Activated T-cell treated with anti-CD3 and anti-CD28 coated beads for 1 hour (primary cell): ENCODE data around the gene TMEM132D.

Experiments
- DNase-seq: peaks from one replicate; pipeline ENCODE4 v3.0.0-alpha.2; 2020; ENCODE audit warnings: low read depth

The TMEM132D gene

GRCh38 chr12:129723260-129723659 lies 180.6 kb downstream of the TMEM132D start:
- DNase-seq, result no peak

- DNase-seq, result no peak
Observed at GRCh38 chr12:129720618-129721017, 183.2 kb downstream of the TMEM132D start.

GRCh38 chr12:129719416-129719815 lies 184.4 kb downstream of the TMEM132D start:
- no peak for DNase-seq

GRCh38 chr12:129717438-129717837 lies 186.4 kb downstream of the TMEM132D start:
- DNase-seq, result no peak

- DNase-seq, result no peak
Observed at GRCh38 chr12:129716825-129717224, 187.0 kb downstream of the TMEM132D start.

GRCh38 chr12:129706716-129707115 lies 197.1 kb downstream of the TMEM132D start:
- DNase-seq, result no peak

GRCh38 chr12:129704232-129704830 lies 199.5 kb downstream of the TMEM132D start:
- DNase-seq, result no peak

GRCh38 chr12:129701631-129702101 lies 202.2 kb downstream of the TMEM132D start:
- DNase-seq, result no peak

GRCh38 chr12:129700036-129700435 lies 203.8 kb downstream of the TMEM132D start:
- no peak for DNase-seq

- DNase-seq, result no peak
Observed at GRCh38 chr12:129696926-129697325, 206.9 kb downstream of the TMEM132D start.

GRCh38 chr12:129696405-129696804 lies 207.4 kb downstream of the TMEM132D start:
- DNase-seq, result no peak

GRCh38 chr12:129693731-129694130 lies 210.1 kb downstream of the TMEM132D start:
- DNase-seq, result no peak

GRCh38 chr12:129687731-129688130 lies 216.1 kb downstream of the TMEM132D start:
- DNase-seq, result no peak

- DNase-seq, result no peak
Observed at GRCh38 chr12:129681830-129682229, 222.0 kb downstream of the TMEM132D start.

- no peak for DNase-seq
Observed at GRCh38 chr12:129681151-129681550, 222.7 kb downstream of the TMEM132D start.

GRCh38 chr12:129676411-129676810 lies 227.4 kb downstream of the TMEM132D start:
- no peak for DNase-seq

GRCh38 chr12:129675947-129676346 lies 227.9 kb downstream of the TMEM132D start:
- DNase-seq, result no peak

GRCh38 chr12:129675496-129675895 lies 228.3 kb downstream of the TMEM132D start:
- no peak for DNase-seq

GRCh38 chr12:129673806-129674205 lies 230.0 kb downstream of the TMEM132D start:
- no peak for DNase-seq

- no peak for DNase-seq
Observed at GRCh38 chr12:129672110-129672509, 231.7 kb downstream of the TMEM132D start.

GRCh38 chr12:129670256-129670920 lies 233.4 kb downstream of the TMEM132D start:
- DNase-seq, result no peak

- no peak for DNase-seq
Observed at GRCh38 chr12:129665414-129665813, 238.4 kb downstream of the TMEM132D start.

GRCh38 chr12:129662234-129662633 lies 241.6 kb downstream of the TMEM132D start:
- no peak for DNase-seq

GRCh38 chr12:129660946-129661345 lies 242.9 kb downstream of the TMEM132D start:
- DNase-seq, result no peak
